OCI-LY1 (cell line): ENCODE measurements around the gene ZBTB46.

Source experiments
- EZH2 ChIP-seq: fragments of 200-600 bp; sonication (generic), shearing (Covaris generic); IDR thresholded peaks from 2 replicates; pipeline ENCODE4 v1.8.0; 2017; ENCODE audit warnings: borderline replicate concordance, mixed run types, mild to moderate bottlenecking, antibody characterized with exemption, low read length, moderate library complexity, mixed read lengths
- TF ChIP-seq, protein P1 (sequence below): fragments of 200-600 bp; sonication (generic), shearing (Covaris generic); IDR thresholded peaks from 2 replicates; pipeline ENCODE4 v1.5.1; 2017; ENCODE audit warnings: mild to moderate bottlenecking, antibody characterized with exemption, low read length, moderate library complexity, mixed read lengths

DNA sequence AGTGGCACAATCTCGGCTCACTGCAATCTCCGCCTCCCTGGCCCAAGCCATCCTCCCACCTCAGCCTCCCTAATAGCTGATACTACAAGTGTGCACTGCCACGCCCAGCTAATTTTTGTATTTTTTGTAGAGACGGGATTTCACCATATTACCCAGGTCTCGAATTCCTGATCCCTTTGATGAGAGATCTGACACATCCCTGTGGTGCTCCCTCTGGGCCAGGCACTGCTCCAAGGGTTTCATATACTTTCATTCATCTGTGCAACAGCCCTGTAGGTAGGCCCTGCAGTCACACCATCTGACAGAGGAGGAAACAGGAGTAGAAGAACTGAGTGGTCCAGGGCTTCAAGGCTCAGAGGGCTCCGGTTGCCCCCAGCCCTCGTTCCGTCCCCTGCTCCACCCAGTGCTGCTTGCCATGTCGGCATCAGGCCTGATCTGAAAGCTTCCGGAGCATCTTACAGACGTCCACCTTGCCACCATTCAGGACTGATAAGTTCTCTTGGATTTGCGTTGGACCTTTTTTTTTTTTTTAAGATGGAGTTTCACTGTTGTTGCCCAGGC, 119.9 kb downstream of the ZBTB46 start:
- TF ChIP-seq, protein P1, sequence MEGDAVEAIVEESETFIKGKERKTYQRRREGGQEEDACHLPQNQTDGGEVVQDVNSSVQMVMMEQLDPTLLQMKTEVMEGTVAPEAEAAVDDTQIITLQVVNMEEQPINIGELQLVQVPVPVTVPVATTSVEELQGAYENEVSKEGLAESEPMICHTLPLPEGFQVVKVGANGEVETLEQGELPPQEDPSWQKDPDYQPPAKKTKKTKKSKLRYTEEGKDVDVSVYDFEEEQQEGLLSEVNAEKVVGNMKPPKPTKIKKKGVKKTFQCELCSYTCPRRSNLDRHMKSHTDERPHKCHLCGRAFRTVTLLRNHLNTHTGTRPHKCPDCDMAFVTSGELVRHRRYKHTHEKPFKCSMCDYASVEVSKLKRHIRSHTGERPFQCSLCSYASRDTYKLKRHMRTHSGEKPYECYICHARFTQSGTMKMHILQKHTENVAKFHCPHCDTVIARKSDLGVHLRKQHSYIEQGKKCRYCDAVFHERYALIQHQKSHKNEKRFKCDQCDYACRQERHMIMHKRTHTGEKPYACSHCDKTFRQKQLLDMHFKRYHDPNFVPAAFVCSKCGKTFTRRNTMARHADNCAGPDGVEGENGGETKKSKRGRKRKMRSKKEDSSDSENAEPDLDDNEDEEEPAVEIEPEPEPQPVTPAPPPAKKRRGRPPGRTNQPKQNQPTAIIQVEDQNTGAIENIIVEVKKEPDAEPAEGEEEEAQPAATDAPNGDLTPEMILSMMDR, result no peak
- TF ChIP-seq EZH2, result no peak
